Keratinocyte (primary cell): ENCODE data around the gene P2RY12.

Experiments used
- CTCF ChIP-seq, 3 experiments: IDR thresholded peaks in 1 of 3; conservative IDR thresholded peaks in 1 of 3; optimal IDR thresholded peaks in 1 of 3; 2 replicates in 2 of 3; 3 replicates in 1 of 3; pipeline versions ENCODE3 to v1.5.1; 2011; ENCODE audit warnings: low read length in 3 of 3, mild to moderate bottlenecking in 3 of 3, moderate library complexity in 2 of 3, control low read depth in 1 of 3, inconsistent platforms in 1 of 3; ENCODE audit not compliant: insufficient read depth in 2 of 3; ENCODE audit errors: extremely low read depth in 1 of 3
- EZH2 ChIP-seq: IDR thresholded peaks from one replicate; pipeline ENCODE4 v1.6.1; 2012; ENCODE audit warnings: inconsistent platforms, mild to moderate bottlenecking, low read length, moderate library complexity

DNA sequence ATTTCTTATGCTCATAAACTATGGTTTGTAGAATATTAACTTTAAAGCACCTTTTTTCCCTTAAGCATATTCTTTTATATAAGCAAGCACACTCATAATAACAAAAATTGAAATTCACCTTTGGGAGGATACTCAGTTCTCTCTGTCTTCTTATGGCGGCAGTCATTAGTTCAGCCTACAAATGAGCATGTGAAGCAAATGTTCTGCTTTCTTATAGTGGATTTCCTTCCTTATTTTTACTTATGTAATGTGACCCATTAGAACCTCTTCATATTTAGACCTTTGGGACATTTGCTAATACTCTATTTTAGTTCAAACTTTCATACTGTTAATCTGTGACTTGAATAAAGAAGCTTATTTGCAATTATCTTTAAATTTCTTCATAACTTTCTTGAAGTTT, 55.2 kb downstream of the P2RY12 start, which contains the start of gene P2RY13:
- TF ChIP-seq CTCF (optimal IDR thresholded peaks at IDR 0.05 in 1 of 3, IDR thresholded peaks at IDR 0.05 in 1 of 3, conservative IDR thresholded peaks at IDR 0.05 in 1 of 3; ENCODE audit: extremely low read depth in 1 of 3, insufficient read depth in 2 of 3, low read length in 3 of 3) (no peak), EZH2 (no peak)
